K562 (cell line): ENCODE results near the gene OPA1.

ENCODE experiments used
- ADNP ChIP-seq: fragments of 200-800 bp; sonication (Bioruptor generic); IDR thresholded peaks from 2 replicates; pipeline ENCODE4 v1.6.1; 2016; ENCODE audit warnings: missing genetic modification characterization, missing compliant biosample characterization
- CTCF ChIP-seq, 3 experiments: IDR thresholded peaks in 2 of 3; conservative IDR thresholded peaks in 1 of 3; 2 replicates each; pipeline ENCODE4 v1.5.1; 2011 to 2012; ENCODE audit warnings: low read length in 3 of 3, mild to moderate bottlenecking in 3 of 3, control low read depth in 2 of 3, improper control_type of control experiment in 1 of 3, inconsistent platforms in 1 of 3, low read depth in 1 of 3, mixed read lengths in 1 of 3, moderate library complexity in 1 of 3; ENCODE audit not compliant: insufficient read depth in 2 of 3
- PURB ChIP-seq: sonication (generic); formaldehyde crosslinking; IDR thresholded peaks from 2 replicates; pipeline ENCODE4 v1.9.0; 2021; ENCODE audit warnings: low read depth, mild to moderate bottlenecking, missing genetic modification reagents

- TF ChIP-seq CTCF (IDR thresholded peaks at IDR 0.05 in 2 of 3, conservative IDR thresholded peaks at IDR 0.05 in 1 of 3; ENCODE audit: insufficient read depth in 2 of 3, low read depth in 1 of 3, low read length in 3 of 3): no peak
- TF ChIP-seq PURB: no peak
- no peak for TF ChIP-seq ADNP (tag)
Measured at GRCh38 chr3:193594946-193595689, 2.1 kb downstream of the OPA1 start.
